Measurements from ENCODE around the gene BAG2. TPM values are rescaled to one million over a fixed set of nuclear protein-coding genes. Genes with fewer than 3 reads are reported as not detected.

Gene BAG2
- total and polyA plus RNA-seq, 10 of the 15 experiments (the other 5 are each of a cell fraction or from before 2014, with no cell fraction given): 7.7 to 17.6 (median 9.6) TPM

GRCh38 chr6:57205550-57206328 lies 33.6 kb downstream of the BAG2 start:
- FAIRE-seq: peak; percentile 71
- SMC1A ChIA-PET (ENCODE audit: uncharacterized antibody, unreplicated experiment): interaction anchor here (0.9 to 1.2 kb wide), 6 partner anchors 18 to 301 kb away, joined by 3 to 4 read pairs (median 3); no protein-coding TSS in a partner anchor
- TF ChIP-seq MXI1 (IDR thresholded peaks at IDR 0.05; ENCODE audit: low read depth, low read length) (no peak), RUNX3 (IDR thresholded peaks at IDR 0.05; ENCODE audit: low read length) (peak; percentile 45)
- CTCF ChIA-PET: interaction anchor here (1.9 kb wide), 1 partner anchor 14 kb away, joined by 4 read pairs; no protein-coding TSS in a partner anchor
- no TSS peak for BruUV-seq (replicated peaks)
- Histone ChIP-seq H2AFZ (ENCODE audit: control insufficient read depth, low read depth, low read length) (no peak overlapping the region), H3K36me3 (ENCODE audit: control insufficient read depth in 2 of 2, insufficient read depth in 2 of 2, low read length in 1 of 2) (no peaks in the 10 kb centered on the region; a peak in 1 of 4 replicates), H3K4me1 (ENCODE audit: control insufficient read depth, insufficient read depth, low read length) (no peaks in the 10 kb centered on the region), H3K9ac (ENCODE audit: control insufficient read depth, insufficient read depth, low read length) (no peak overlapping the region), H3K79me2 (ENCODE audit: control insufficient read depth, insufficient read depth, low read length) (no peaks in the 10 kb centered on the region; the same call in 1 of the 2 replicates), H3K27ac (ENCODE audit: control insufficient read depth, insufficient read depth) (no peak overlapping the region), H3K9me3 (replicated peaks; ENCODE audit: control insufficient read depth, insufficient read depth, low read length) (no peaks in the 10 kb centered on the region), H4K20me1 (ENCODE audit: control insufficient read depth, insufficient read depth) (no peaks in the 10 kb centered on the region), H3K4me2 (ENCODE audit: control insufficient read depth, insufficient read depth) (no peak overlapping the region), H3K27me3 (replicated peaks in 1 of 2; ENCODE audit: control insufficient read depth in 2 of 2, insufficient read depth in 2 of 2, low read length in 1 of 2) (no peaks in the 10 kb centered on the region), H3K4me3 (no peak overlapping the region)
- WGBS (ENCODE audit: insufficient coverage, insufficient replicate concordance, low lambda C conversion rate, missing lambda C conversion rate): 66% methylated on average over 7 of the region's 7 CpGs
- intact Hi-C loops (cut with micrococcal nuclease; ENCODE audit: unreplicated experiment): no loop called here
- peak; percentile 54 for ATAC-seq
- in situ Hi-C loops (cut with MboI): no loop called here
- no peak for DNase-seq (ENCODE audit: low read depth, low spot score)
- POLR2A ChIA-PET: interaction anchor here (1.0 to 1.2 kb wide), 2 partner anchors 16 to 34 kb away, joined by 3 to 4 read pairs; partner anchors contain the start of gene BAG2
- RAD21 ChIA-PET (ENCODE audit: unreplicated experiment): interaction anchor here (1.0 to 2.0 kb wide), 2 partner anchors 16 to 111 kb away, joined by 4 to 5 read pairs; partner anchors contain the start of gene PRIM2

DNA sequence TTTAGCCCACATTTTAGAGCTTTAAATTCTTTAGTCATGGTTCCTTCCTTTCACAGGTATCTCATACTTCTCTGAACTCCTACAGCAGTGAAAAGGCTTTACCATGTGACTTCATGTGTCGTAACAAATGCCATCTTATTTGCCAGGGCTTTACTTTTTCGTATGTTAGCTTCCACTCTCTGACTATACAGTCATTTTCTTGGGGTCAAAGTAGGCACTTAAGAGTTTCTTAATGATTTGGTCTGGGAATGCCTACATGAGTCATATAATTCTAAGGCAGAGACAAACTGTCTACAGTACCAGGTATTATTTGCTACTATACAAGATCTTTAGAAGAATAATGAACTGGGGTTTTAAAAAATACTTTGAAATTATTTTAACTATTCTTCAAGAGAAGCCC lies 35.0 kb downstream of the BAG2 start:
- no peaks in the 10 kb centered on the region for H3K9me3 ChIP-seq (replicated peaks; ENCODE audit: control insufficient read depth, insufficient read depth, low read length)
- no peak overlapping the region for H3K4me2 ChIP-seq (ENCODE audit: control insufficient read depth, insufficient read depth)
- no peaks in the 10 kb centered on the region for H3K27me3 ChIP-seq (replicated peaks in 1 of 2; ENCODE audit: control insufficient read depth in 2 of 2, insufficient read depth in 2 of 2, low read length in 1 of 2)
- DNase-seq (ENCODE audit: low read depth, low spot score) (no peak), ATAC-seq (peak; percentile 46), FAIRE-seq (no peak)
- ChIA-PET SMC1A (ENCODE audit: uncharacterized antibody, unreplicated experiment) (interaction anchor here (0.9 to 1.2 kb wide), 2 partner anchors 8 to 31 kb away, joined by 3 read pairs; no protein-coding TSS in a partner anchor), POLR2A (interaction anchor here (1.0 kb wide), 1 partner anchor 15 kb away, joined by 3 read pairs; the partner anchor contains the start of gene RAB23), CTCF (interaction anchor here (0.5 to 1.9 kb wide), 3 partner anchors 12 to 304 kb away, joined by 3 to 4 read pairs (median 3); no protein-coding TSS in a partner anchor), RAD21 (ENCODE audit: unreplicated experiment) (interaction anchor here (0.7 kb wide), 1 partner anchor 9 kb away, joined by 3 read pairs; no protein-coding TSS in a partner anchor)
- BruUV-seq (replicated peaks): no TSS peak
- in situ Hi-C loops (cut with MboI): no loop called here
- no peaks in the 10 kb centered on the region; a peak in 1 of 4 replicates for H3K36me3 ChIP-seq (ENCODE audit: control insufficient read depth in 2 of 2, insufficient read depth in 2 of 2, low read length in 1 of 2)
- H3K4me3 ChIP-seq: no peak overlapping the region
- no peak overlapping the region for H2AFZ ChIP-seq (ENCODE audit: control insufficient read depth, low read depth, low read length)
- H3K9ac ChIP-seq (ENCODE audit: control insufficient read depth, insufficient read depth, low read length): no peak overlapping the region
- 54% methylated on average over 2 of the region's 2 CpGs for WGBS (ENCODE audit: insufficient coverage, insufficient replicate concordance, low lambda C conversion rate, missing lambda C conversion rate)
- intact Hi-C loops (cut with micrococcal nuclease; ENCODE audit: unreplicated experiment): no loop called here
- H3K27ac ChIP-seq (ENCODE audit: control insufficient read depth, insufficient read depth): no peak overlapping the region
- H3K4me1 ChIP-seq (ENCODE audit: control insufficient read depth, insufficient read depth, low read length): no peaks in the 10 kb centered on the region
- H3K79me2 ChIP-seq (ENCODE audit: control insufficient read depth, insufficient read depth, low read length): no peaks in the 10 kb centered on the region; the same call in 1 of the 2 replicates
- no peak for TF ChIP-seq ATF7 (IDR thresholded peaks at IDR 0.05; ENCODE audit: low read depth)
- no peak for TF ChIP-seq HDAC6 (IDR thresholded peaks at IDR 0.05; ENCODE audit: unreplicated experiment)
- no peak for TF ChIP-seq JUND (IDR thresholded peaks at IDR 0.05; ENCODE audit: low read depth, low read length)
- TF ChIP-seq PAX5 (IDR thresholded peaks at IDR 0.05; ENCODE audit: borderline replicate concordance, low read depth, low read length): no peak
- no peak for TF ChIP-seq SREBF2 (IDR thresholded peaks at IDR 0.05; ENCODE audit: low read length)
- H4K20me1 ChIP-seq (ENCODE audit: control insufficient read depth, insufficient read depth): no peaks in the 10 kb centered on the region

Data from GM12878 (cell line).